Peyer's patch (tissue), 4 donors: Measurements from ENCODE around the gene TRMT2A.

ENCODE experiments used
- POLR2A ChIP-seq, 2 donors: fragments of 450-650 bp; IDR thresholded peaks; one replicate each; pipeline ENCODE4 v1.5.1; 2017; ENCODE audit warnings: antibody characterized with exemption in 2 of 2, mild to moderate bottlenecking in 2 of 2, moderate library complexity in 2 of 2
- TF ChIP-seq, protein P1 (sequence below), 6 experiments: fragments of 450-650 bp in 4 of 6; fragments of 200-600 bp in 2 of 6; sonication (generic) in 1 of 6; IDR thresholded peaks; one replicate each; pipeline ENCODE4 v1.5.1; 2017 to 2019; ENCODE audit warnings: antibody characterized with exemption in 6 of 6, mild to moderate bottlenecking in 3 of 6, moderate library complexity in 1 of 6

DNA sequence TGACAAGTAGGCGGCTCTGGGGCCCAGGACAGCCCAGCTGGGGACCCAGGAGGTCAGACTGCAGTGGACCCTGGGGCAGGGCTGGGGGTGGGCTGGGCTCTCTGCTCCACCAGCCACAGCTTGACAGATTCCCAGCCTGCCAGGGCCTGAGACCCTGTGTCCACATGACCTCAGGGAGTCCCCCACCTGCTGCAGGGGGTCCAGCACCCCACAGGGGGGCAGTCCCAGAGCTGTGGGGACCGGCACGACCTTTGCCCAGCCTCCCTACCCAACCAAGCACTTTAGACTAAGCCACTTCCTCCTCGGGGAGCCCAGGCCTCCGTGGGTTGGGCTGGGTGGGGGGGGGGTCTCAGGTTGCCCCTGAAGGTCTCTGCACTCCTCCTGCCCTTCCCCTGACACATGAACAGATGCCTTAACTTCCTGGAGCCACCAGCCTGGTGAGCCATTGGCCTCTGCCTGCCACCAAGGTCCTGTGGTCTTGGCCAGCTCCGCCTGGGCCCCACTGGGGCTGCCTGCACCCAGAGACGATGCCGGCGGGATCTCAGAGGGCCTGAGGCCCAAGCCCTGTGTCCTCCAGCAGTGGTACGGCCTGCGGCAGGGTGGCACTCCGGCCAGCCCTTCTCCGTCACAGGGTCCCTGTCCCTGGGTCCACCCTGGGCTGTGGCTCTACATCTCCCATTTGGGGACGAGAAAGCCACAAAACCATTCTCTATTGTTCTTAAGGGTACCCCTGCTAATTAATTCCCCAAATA lies 30.4 kb upstream of the TRMT2A start:
- TF ChIP-seq, protein P1, sequence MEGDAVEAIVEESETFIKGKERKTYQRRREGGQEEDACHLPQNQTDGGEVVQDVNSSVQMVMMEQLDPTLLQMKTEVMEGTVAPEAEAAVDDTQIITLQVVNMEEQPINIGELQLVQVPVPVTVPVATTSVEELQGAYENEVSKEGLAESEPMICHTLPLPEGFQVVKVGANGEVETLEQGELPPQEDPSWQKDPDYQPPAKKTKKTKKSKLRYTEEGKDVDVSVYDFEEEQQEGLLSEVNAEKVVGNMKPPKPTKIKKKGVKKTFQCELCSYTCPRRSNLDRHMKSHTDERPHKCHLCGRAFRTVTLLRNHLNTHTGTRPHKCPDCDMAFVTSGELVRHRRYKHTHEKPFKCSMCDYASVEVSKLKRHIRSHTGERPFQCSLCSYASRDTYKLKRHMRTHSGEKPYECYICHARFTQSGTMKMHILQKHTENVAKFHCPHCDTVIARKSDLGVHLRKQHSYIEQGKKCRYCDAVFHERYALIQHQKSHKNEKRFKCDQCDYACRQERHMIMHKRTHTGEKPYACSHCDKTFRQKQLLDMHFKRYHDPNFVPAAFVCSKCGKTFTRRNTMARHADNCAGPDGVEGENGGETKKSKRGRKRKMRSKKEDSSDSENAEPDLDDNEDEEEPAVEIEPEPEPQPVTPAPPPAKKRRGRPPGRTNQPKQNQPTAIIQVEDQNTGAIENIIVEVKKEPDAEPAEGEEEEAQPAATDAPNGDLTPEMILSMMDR (IDR thresholded peaks at IDR 0.05): no peak
- TF ChIP-seq POLR2A (IDR thresholded peaks at IDR 0.05): no peak
